GM21717 (cell line): ENCODE measurements around the gene CCR4.
"Not testable (repeated sequence)": the region's sequence is repeated elsewhere in the genome, so short reads cannot be mapped to it uniquely, and the experiment has no call there.

Experiments used
- ATAC-seq: cut with Tn5 transposase; IDR thresholded peaks from one replicate; pipeline ENCODE4 v1.9.1; 2021; ENCODE audit warnings: mild to moderate bottlenecking, moderate library complexity; ENCODE audit not compliant: unreplicated experiment

Gene CCR4

DNA sequence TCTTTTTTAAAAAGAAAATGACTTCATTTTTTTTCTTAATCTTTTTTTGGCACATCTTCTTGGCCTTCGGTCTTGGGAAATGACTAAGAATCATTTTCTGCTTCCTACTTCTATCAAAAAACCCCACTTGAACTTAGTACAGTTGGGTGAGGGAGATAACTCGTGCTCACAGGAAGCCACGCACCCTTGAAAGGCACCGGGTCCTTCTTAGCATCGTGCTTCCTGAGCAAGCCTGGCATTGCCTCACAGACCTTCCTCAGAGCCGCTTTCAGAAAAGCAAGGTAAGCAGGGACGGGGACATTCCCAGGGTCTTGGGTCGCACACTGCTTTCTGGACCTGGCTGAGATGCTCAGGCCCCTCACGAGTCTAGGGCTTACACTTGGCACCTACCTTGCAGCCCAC lies at the start of gene CCR4:
Gene CCR4, plus strand, starts transcription at position 235 of the 402 bp plus-strand sequence. CDS start 1,779 bp downstream, outside the sequence.
- no peak for ATAC-seq

DNA sequence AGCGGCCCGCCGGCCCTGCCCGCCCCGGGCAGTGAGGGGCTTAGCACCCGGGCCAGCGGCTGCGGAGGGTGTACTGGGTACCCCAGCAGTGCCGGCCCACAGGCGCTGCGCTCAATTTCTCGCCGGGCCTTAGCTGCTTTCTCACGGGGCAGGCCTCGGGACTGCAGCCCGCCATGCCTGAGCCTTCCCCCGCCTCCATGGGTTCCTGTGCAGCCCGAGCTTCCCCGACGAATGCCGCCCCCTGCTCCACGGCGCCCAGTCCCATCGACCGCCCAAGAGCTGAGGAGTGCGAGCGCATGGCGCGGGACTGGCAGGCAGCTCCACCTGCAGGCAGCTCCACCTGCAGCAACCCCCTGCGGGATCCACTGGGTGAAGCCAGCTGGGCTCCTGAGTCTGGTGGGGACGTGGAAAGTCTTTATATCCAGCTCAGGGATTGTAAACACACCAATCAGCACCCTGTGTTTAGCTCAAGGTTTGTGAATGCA lies 48.5 kb upstream of the CCR4 start:
- ATAC-seq = not testable (repeated sequence)

DNA sequence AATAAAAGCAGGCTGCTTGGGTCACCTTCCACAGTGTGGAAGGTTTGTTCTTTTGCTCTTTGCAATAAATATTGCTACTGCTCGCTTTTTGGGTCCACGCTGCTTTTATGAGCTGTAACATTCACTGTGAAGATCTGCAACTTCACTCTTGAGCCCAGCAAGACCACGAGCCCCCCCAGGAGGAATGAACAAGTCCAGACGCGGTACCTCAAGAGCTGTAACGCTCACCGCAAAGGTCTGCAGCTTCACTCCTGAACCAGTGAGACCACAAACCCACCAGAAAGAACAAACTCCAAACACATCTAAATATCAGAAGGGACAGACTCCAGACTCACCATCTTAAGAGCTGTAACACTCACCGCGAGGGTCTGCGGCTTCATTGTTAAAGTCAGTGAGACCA lies 47.5 kb upstream of the CCR4 start:
- ATAC-seq = no peak

DNA sequence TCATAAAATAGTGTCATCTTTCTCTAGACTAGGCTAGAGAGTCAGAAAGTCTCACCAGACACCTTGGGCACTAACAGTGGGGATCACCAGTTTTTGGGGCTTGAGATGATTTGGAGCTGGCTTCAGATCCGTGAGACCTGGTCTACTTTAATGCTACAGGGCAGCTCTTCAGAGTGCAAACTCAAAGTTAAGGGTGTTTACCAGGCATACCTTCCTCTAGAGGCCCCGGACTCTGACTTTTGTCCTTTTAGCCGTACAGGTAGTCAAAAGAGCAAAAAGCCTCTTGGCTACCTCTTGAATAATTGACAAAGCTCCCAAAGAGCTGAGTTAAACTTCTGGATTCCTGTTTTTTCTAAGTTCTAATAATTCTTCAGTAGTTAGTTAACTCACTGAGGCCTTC lies 41.4 kb upstream of the CCR4 start:
- ATAC-seq = no peak

DNA sequence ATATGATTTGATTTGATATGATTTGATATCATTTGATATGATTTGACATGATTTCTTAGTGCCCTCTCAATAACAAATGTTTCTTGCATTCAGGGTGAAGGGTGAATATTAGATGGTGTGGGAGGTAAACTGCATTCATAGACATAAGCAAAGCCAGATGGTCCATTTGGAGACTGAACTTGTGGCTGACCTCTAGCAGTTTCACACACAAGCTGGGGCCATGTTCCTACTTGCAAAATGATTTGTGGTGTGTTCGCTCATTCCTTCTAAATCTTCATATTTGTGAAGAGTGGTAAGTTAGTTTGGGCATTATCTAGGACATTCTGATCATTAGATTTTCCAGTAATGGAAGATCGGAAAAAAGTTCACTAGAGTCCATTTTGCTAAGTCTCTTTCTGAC lies 40.5 kb upstream of the CCR4 start:
- no peak for ATAC-seq

DNA sequence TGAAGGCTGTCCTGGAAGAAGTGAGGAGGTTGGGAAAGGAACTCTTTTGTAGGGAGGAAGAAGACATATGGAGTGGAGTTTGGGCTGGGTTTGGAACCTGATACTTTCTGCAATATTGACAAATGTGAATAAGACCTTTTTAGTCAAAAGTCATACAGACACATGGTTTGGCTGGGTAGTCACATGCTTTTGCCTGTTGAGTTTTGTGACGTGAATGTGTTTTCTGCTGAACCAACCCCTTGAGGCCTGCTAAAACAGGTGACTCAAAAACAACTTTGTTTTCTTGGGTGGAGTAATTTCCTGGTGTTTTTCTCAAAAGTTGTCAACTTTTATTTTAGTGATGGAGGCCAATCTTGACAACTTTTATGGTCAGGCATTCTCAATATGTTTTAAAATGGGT lies 39.4 kb upstream of the CCR4 start:
- ATAC-seq = no peak

DNA sequence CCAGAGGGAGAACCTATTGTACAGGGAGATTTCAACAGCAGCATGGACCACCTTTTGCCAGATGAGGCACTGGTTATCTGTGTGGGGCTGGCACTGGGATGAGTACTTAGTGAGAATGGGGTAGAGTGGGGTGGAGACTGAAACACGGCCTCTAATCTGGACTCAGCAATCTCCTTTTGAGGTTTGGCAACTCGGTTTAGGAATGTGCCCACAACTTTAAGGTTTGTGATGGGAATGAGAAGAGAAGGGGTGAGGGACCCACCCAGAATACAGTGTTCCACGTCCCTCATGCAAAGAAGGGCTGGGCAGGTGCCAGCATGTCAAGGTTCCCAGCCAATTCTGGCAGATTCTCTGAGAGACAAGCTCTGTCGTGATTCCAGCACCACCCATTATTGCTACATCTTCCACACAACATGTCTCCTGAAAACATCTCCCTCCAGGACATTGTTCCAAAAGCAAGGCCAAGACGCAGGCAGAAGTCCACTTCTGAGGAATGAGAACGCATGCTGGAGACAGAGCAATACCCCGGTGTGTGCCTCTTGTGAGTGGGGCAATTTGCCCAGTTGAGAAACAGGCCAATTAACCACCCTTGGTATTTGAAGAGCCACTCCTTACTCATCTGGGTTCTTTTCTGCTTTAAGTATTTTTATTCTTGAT lies 37.5 kb upstream of the CCR4 start:
- ATAC-seq = no peak

DNA sequence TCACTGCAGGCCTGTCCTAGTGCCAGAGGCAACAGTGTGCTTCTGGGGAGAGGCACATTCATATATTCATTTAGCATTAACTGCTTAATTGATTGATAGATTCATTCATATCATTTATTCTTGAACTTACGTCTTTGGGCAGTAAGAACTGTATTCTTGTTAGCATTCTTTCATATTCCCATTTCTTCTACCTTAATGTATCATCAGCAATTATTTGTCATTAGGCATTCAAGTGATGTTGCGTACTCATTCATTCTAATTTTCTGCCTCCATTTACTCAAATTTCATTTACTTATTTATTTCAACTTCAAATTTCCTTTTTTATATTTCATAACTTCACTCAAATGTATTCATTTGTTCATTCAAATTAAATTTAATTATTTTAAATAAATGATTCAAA lies 31.5 kb upstream of the CCR4 start:
- no peak for ATAC-seq

DNA sequence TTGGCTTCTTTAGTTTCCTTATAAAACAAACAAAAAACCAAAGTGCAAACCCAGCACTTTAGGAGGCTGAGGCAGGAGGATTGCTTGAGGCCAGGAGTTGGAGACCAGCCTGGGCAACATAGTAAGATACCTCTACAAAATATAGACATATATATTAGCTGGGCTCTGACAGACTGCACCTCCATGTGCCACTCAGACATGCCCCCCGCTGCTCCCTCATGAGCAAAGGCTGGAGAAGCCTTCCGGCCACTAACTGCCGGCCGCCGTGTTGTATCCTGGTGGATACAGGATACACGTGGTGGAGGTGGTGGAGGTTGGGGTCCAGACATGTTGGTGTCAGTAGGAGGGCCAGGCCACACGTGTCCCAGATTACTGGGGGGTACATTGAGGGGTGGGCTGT lies 29.4 kb upstream of the CCR4 start:
- no peak for ATAC-seq

DNA sequence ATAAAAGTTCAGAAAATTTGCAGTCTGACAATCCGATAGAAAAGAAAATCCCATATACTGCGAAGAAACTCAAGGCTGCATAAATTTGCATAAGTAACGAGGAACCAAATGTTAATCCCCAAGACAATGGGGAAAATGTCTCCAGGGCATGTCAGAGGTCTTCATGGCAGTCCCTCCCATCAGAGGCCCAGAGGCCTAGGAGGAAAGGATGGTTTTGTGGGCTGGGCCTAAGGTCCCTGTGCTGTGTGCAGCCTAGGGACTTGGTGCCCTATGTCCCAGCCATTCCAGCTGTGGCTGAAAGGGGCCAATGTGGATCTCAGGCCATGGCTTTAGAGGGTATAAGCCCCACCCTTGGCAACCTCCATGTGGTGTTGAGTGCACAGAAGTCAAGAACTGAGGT lies 21.3 kb upstream of the CCR4 start:
- no peak for ATAC-seq

DNA sequence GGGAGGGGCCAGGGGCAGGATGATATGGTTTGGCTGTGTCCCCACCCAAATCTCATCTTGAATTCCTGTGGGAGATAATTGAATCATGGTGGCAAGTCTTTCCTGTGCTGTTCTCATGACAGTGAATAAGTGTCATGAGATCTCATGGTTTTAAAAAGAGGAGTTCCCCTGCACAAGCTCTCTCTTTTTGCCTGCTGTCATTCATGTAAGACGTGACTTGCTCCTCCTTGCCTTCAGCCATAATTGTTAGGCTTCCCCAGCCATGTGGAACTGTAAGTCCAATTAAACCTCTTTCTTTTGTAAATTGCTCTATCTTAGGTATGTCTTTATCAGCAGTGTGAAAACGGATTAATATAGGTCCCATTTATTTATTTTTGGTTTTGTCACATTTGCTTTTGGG lies 20.2 kb upstream of the CCR4 start:
- ATAC-seq = not testable (repeated sequence)

DNA sequence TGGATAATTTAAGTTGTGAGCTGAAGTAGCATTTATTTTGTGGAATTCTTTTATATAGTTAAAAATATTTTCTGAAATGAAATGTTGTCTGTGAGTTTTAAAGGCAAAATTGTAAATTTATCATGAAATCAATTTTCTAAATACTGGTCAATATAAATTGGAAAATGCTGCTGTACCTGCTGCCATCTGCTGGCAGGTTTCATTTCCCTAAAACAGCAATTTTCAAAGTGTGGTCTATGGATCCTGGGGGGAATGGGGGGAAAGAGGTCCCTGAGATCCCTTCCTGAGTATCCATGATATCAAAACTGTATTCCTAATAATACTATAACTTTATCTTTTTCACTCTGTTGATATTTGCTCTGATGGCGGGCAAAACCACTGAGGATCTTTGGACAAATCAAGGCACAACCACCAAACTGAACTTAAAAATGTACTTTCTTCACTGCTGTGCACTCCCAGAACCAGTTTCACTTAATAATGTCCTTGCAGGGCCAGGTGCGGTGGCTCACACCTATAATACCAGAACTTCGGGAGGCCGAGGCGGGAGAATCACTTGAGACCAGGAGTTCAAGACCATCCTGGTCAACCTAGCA lies 17.2 kb upstream of the CCR4 start:
- no peak for ATAC-seq

DNA sequence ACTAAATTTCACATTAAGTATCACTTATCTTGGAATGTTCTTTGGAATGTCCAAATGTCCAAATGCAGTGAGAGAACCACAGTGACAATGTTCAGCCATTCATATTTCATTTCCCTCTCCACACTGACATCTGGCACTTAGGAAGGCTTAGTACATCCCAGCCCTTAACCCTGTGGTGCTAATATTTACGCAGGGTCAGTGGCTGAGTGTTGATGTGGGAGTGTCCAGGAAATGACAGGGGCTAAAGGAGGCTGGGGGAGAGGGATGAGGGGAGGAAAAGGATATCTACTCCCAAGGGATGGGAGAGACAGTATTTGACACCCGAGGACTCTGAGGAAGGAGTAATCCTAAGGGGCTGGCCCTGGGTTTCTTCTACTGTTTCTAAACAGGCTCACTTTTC lies 14.1 kb upstream of the CCR4 start:
- no peak for ATAC-seq

DNA sequence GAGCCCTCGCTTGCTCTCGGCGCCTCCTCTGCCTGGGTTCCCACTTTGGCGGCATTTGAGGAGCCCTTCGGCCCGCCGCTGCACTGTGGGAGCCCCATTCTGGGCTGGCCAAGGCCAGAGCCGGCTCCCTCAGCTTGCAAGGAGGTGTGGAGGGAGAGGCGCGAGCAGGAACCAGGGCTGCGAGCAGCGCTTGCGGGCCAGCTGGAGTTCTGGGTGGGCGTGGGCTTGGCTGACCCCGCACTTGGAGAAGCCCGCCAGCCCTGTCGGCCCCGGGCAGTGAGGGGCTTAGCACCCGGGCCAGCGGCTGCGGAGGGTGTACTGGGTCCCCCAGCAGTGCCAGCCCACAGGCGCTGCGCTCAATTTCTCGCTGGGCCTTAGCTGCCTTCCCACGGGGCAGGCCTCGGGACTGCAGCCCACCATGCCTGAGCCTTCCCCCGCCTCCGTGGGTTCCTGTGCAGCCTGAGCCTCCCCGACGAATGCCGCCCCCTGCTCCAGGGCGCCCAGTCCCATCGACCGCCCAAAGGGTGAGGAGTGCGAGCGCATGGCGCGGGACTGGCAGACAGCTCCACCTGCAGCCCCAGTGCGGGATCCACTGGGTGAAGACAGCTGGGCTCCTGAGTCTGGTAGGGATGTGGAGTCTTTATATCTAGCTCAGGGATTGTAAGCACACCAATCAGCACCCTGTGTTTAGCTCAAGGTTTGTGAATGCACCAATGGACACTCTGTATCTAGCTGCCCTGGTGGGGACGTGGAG lies 11.7 kb upstream of the CCR4 start:
- not testable (repeated sequence) for ATAC-seq

DNA sequence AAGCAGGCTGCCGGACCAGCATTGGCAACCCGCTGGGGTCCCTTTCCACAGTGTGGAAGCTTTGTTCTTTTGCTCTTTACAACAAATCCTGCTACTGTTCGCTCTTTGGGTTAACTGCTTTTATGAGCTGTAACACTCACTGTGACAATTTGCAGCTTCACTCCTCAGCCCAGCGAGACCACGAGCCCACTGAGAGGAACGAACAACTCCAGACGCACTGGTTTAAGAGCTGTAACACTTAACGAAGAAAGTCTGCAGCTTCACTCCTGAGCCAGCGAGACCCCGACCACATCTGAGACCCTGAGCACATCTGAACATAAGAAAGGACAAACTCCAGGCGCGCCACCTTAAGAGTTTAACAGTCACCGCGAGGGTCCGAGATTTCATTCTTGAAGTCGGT lies 10.7 kb upstream of the CCR4 start:
- no peak for ATAC-seq

DNA sequence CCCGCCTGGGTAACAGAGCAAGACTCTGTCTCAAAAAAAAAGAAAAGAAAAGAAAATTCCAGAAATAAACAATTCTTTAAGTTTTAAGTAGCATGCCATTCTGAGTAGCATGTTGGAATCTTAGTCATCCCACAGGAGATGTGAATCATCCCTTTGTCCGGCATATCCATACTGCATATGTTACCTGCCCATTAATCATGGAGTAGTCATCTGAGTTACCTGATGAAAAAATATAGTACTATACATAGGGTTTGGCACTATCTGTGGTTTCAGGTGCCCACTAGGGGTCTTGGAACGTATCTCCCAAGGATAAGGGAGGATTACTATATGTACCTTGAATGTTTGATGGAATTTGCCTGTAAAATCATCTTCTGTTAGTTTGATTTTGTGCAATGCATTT lies 6.3 kb upstream of the CCR4 start:
- no peak for ATAC-seq

DNA sequence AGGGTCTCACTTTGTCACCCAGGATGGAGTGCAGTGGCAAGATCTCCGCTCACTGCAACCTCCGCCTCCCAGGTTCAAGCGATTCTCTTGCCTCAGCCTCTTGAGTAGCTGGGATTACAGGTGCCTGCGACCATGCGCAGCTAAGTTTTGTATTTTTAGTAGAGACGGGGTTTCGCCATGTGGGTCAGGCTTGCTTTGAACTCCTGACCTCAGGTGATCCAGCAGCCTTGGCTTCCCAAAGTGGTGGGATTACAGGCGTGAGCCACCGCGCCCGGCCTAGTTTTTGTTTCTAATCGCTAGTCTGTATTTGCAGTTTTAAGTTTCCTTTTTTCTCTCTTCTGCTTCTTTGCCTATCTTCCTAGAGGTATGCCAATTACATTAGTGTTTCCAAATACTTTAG lies 5.8 kb upstream of the CCR4 start:
- ATAC-seq = not testable (repeated sequence)

DNA sequence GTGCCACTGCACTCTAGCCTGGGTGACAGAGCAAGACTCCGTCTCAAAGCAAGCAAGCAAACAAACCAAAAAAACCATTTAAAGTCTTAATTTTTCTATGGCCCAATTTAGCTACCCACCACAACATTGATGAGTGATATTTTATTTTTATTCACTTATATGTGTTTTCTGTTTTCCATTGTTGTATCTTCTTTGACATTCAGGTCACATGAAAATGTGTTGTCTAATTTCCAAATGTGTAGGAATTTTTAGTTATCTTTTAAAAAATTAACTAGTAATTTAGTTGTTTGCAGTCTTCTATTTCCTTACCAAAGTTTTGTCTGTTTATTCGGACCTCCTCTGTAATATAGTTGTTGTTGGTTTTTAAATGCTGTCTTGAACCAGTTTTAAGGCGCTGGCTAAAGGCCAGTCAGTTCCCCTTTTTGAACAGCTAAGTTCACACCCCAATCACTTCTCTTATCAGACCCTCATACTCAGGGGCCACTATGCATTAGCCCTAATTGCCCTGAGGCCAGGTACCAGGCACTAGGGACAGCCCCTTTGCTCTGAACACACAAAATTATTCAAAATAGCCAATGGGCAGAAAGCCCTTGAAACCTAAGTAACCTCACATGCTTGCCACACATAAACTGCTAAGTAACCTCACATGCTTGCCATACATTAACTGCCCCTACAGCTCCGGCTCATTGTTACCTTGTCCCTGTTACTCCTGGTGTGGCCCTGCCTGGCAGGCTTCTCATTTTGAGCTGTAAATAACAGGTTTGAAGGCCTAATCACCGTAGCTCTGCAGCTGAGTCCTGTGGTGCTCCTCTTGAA lies 4.3 kb upstream of the CCR4 start:
- peak; percentile 18 for ATAC-seq

DNA sequence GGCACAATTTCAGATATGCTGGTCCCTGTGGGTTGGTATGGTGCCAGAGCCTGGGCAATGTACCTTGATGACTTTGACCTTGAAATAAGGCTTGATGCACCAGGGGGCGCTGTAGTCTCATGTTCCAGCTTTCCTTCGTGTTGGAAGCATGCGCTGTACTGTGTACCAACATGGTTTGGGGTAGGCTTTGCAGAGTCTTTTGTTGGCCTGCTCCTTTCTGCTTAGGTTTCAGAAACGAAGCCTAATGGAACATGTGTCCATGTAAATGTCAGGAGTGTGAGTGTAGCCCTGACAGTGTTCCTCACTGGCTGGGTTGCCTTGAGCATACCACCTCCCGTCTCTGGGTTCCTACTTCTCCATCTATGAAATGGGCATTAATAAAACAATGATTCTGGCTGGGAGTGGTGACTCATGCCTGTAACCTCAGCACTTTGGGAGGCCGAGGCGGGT lies 3.6 kb upstream of the CCR4 start:
- ATAC-seq = peak; percentile 88

DNA sequence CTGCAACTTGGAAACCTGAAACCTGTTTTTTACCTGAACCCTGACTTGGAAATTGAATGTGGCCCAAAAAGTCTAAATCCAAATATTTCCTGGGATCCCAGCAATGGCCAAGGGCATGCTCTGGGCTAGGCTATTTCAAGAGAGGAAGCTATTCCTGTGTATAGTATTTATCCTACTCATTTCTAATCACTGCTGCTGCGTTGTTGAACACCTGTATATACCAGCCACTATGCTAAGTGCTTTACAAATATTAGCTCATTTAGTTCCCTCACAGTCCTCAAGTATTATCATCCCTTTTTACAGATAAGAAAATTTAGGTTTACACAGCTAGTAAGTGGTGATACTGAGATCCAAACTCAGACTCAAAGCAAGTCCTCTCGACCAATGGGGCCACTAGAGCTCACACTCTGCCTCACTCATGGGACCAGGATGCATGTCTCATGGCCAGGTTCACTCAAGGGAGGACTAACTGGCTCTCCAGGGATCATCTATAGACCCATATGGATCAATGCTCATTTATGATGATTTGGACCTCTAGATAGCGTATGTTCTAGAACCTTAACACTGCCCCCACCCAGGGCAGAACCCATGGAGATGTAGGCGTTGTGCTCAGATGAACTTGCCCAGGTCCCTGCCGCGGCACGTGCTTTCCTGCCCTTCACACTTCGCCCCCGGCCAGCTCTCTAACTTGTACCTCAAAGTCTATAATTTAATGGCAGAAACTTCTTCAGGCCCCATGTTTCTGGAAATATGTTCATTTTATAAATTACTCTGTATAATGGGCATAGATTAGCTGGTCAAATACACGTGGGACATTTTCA lies 2.6 kb upstream of the CCR4 start:
- ATAC-seq = no peak
